Osteoblast (primary cell): Measurements from ENCODE around the gene DYNC1I2. TPM values are rescaled to one million over a fixed set of nuclear protein-coding genes. Genes with fewer than 3 reads are reported as not detected.

Source experiments
- DNase-seq: peaks from one replicate; pipeline ENCODE4 v3.0.0; 2011; ENCODE audit warnings: low spot score, mixed read lengths; ENCODE audit not compliant: insufficient read length; ENCODE audit errors: missing footprints
- H2AFZ ChIP-seq: 2 replicates; pipeline ENCODE4 v1.6.0; 2011; ENCODE audit warnings: mild to moderate bottlenecking, low read length
- H3K27ac ChIP-seq: 2 replicates; pipeline ENCODE4 v1.5.1; 2011; ENCODE audit warnings: mild to moderate bottlenecking, low read depth, low read length, moderate library complexity
- H3K27me3 ChIP-seq: 2 replicates; pipeline ENCODE4 v1.6.0; 2012; ENCODE audit warnings: mild to moderate bottlenecking, control low read depth, inconsistent platforms, low read length, moderate library complexity; ENCODE audit not compliant: insufficient read depth
- H3K36me3 ChIP-seq: 2 replicates; pipeline ENCODE4 v1.5.1; 2011; ENCODE audit warnings: mild to moderate bottlenecking, low read length, control low read depth, moderate library complexity; ENCODE audit not compliant: insufficient read depth
- H3K4me1 ChIP-seq: 2 replicates; pipeline ENCODE4 v1.5.1; 2011; ENCODE audit warnings: mild to moderate bottlenecking, low read length, control low read depth, moderate library complexity; ENCODE audit not compliant: insufficient read depth
- H3K4me2 ChIP-seq: 2 replicates; pipeline ENCODE4 v1.6.0; 2011; ENCODE audit warnings: mild to moderate bottlenecking, low read length; ENCODE audit not compliant: insufficient read depth
- H3K4me3 ChIP-seq: fragments of 200-600 bp; sonication (generic); 3 replicates; pipeline ENCODE4 v1.5.1; 2012; ENCODE audit warnings: mild to moderate bottlenecking, low read length, inconsistent platforms; ENCODE audit not compliant: insufficient read depth
- H3K79me2 ChIP-seq: 2 replicates; pipeline ENCODE4 v1.6.0; 2012; ENCODE audit warnings: mild to moderate bottlenecking, low read length, control low read depth, inconsistent platforms; ENCODE audit not compliant: insufficient read depth
- H3K9me3 ChIP-seq: 2 replicates; pipeline ENCODE4 v1.5.1; 2011; ENCODE audit warnings: low read depth, low read length, control low read depth
- H4K20me1 ChIP-seq: 2 replicates; pipeline ENCODE4 v1.6.0; 2012; ENCODE audit warnings: mild to moderate bottlenecking, low read length, control low read depth; ENCODE audit not compliant: insufficient read depth
- CTCF ChIP-seq: IDR thresholded peaks from 2 replicates; pipeline ENCODE4 v1.5.1; 2011; ENCODE audit warnings: mild to moderate bottlenecking, low read depth, low read length, moderate library complexity; ENCODE audit errors: extremely low read depth
- total RNA-seq: library from RNA; depleted of rRNA; stranded (reverse); fragments of >200 nt; gene quantifications from 2 replicates; pipeline ENCODE4 v1.2.3, GENCODE V29; 2012

Gene DYNC1I2
- total RNA-seq, 1 donor: 110 TPM

GRCh38 chr2:171789956-171790355 is 102.7 kb downstream of the DYNC1I2 start:
- Histone ChIP-seq H3K9me3 (no peaks in the 10 kb centered on the region), H3K4me3 (no peak overlapping the region), H3K36me3 (peaks cover 34% of the 10 kb centered on the region), H2AFZ (no peak overlapping the region), H4K20me1 (no peaks in the 10 kb centered on the region), H3K79me2 (no peaks in the 10 kb centered on the region), H3K27ac (no peak overlapping the region), H3K4me2 (no peak overlapping the region), H3K4me1 (peaks cover 6% of the 10 kb centered on the region), H3K27me3 (no peaks in the 10 kb centered on the region)
- TF ChIP-seq CTCF: no peak
- no peak for DNase-seq

DNA sequence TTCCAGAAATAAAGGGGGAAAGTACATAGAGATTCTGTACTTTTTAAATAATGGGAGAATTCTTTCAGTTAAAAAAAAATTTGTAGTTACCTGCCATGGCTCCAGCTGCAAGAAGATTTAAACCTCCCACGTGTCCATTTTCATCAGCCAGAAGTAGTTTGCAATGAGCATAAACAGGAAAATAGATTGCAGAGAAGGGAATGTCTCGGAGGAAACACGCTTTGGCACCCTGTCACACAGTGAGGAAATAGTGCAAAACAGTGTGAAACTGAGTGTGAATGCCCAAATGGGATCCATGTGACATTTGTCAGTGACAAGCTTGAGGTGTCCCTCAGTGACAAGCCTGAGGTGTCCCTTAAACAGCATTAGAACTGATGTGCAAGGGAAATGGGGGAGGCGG is 104.1 kb downstream of the DYNC1I2 start:
- Histone ChIP-seq H3K4me3 (no peak overlapping the region), H2AFZ (no peak overlapping the region), H3K4me2 (no peak overlapping the region), H3K9me3 (no peaks in the 10 kb centered on the region), H4K20me1 (no peaks in the 10 kb centered on the region), H3K79me2 (no peaks in the 10 kb centered on the region), H3K36me3 (peaks cover 24% of the 10 kb centered on the region), H3K27me3 (no peaks in the 10 kb centered on the region), H3K4me1 (peaks cover 6% of the 10 kb centered on the region), H3K27ac (no peak overlapping the region)
- TF ChIP-seq CTCF: no peak
- DNase-seq: no peak

DNA sequence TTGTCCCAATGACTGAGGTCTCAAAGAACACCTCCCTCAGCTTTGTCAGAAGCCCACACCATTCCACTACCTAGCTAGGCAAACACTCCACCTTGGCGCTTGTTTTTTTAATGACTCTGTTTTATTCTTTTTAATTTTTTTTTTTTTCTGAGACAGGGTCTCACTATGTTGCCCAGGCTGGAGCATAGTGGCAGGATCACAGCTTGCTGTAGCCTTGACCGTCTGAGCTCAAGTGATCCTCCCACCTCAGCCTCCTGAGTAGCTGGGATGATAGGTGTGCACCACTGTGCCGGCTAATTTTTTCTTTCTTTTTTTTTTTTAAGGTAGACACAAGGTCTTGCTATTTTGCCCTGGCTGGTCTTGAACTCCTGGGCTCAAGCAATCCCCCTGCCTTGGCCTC is 104.9 kb downstream of the DYNC1I2 start:
- no peak overlapping the region for H3K27ac ChIP-seq
- H3K9me3 ChIP-seq: no peaks in the 10 kb centered on the region
- no peak for DNase-seq
- H3K4me3 ChIP-seq: no peak overlapping the region
- H3K27me3 ChIP-seq: no peaks in the 10 kb centered on the region
- H4K20me1 ChIP-seq: no peaks in the 10 kb centered on the region
- no peak for TF ChIP-seq CTCF
- H3K79me2 ChIP-seq: no peaks in the 10 kb centered on the region
- H3K36me3 ChIP-seq: peaks cover 17% of the 10 kb centered on the region
- no peak overlapping the region for H2AFZ ChIP-seq
- no peak overlapping the region for H3K4me2 ChIP-seq
- H3K4me1 ChIP-seq: peaks cover 6% of the 10 kb centered on the region

DNA sequence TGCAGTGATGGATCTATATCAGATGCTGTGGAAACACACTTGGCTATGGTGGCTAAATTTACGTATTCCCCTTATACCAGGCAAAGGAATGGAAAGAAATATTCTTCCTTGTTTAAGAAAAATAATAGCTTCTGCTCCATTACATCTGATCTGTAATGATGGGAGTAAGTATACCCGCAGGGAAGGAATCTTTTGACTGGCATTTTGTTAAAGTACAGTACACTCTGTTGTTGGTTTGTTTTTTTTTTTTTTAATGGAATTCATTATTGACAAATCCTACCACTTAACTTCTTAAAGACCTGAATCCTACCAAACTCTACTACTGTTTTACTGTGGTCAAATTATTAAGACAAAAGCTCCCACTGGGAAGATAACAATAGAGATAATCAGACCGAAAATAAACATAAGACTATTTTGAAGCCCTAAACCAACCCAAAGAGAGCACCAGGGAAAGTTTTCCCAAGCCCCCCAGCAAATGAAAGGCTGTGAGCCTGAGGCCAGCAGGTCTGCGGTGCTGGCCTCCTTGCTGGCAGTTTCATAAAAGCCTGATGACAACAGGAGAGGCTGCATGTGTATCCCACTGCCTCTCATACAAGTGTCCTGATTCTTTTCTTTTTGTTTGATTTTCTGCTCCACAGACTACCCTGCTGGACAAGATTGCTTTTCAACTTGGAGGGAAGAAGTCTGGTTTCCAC is 105.8 kb downstream of the DYNC1I2 start:
- Histone ChIP-seq H3K36me3 (peaks cover 10% of the 10 kb centered on the region), H3K9me3 (no peaks in the 10 kb centered on the region), H3K4me1 (peaks cover 8% of the 10 kb centered on the region), H3K4me3 (no peak overlapping the region), H4K20me1 (no peaks in the 10 kb centered on the region), H3K79me2 (no peaks in the 10 kb centered on the region), H3K27me3 (no peaks in the 10 kb centered on the region), H3K27ac (no peak overlapping the region), H3K4me2 (no peak overlapping the region), H2AFZ (no peak overlapping the region)
- no peak for DNase-seq
- no peak for TF ChIP-seq CTCF
